Measurements from ENCODE around the gene NT5C3A.

GRCh38 chr7:33070277-33070676, 7.7 kb upstream of the NT5C3A start:
- TF ChIP-seq POLR2AphosphoS5 (IDR thresholded peaks at IDR 0.05; ENCODE audit: low read depth, low read length), result no peak
- TF ChIP-seq TAF1 (IDR thresholded peaks at IDR 0.05; ENCODE audit: borderline replicate concordance, low read depth, low read length), result no peak
- TF ChIP-seq POLR2A (IDR thresholded peaks at IDR 0.05; ENCODE audit: low read depth, low read length), result no peak
